HG03520 (cell line): ENCODE results near the gene HMCN2.
"Not testable (repeated sequence)": the region's sequence is repeated elsewhere in the genome, so short reads cannot be mapped to it uniquely, and the experiment has no call there.

Source experiments
- ATAC-seq: cut with Tn5 transposase; IDR thresholded peaks from one replicate; pipeline ENCODE4 v1.9.1; 2021; ENCODE audit warnings: mild to moderate bottlenecking, moderate library complexity; ENCODE audit not compliant: unreplicated experiment

HMCN2 gene

GRCh38 chr9:130237763-130238524 lies 27.6 kb upstream of the HMCN2 start:
- ATAC-seq, result no peak

DNA sequence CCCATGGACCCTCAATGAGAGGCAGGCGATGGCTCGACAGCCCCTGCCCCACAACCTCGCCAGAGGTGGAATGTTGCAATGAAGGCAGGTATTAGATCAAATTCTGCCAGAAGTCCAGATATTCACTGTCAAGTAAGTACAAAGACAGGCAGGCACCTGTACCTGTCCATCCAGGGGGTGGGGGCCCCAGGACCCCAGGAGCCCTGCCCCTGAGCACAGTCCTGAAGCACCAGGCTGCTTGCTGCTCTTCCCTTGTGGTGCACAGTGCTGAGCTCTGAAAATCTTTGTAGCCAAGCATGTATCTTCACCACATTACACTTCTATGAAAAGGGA lies 26.2 kb upstream of the HMCN2 start:
- no peak for ATAC-seq

- ATAC-seq, result peak; percentile 42
Observed at GRCh38 chr9:130239741-130240241, 25.8 kb upstream of the HMCN2 start.

DNA sequence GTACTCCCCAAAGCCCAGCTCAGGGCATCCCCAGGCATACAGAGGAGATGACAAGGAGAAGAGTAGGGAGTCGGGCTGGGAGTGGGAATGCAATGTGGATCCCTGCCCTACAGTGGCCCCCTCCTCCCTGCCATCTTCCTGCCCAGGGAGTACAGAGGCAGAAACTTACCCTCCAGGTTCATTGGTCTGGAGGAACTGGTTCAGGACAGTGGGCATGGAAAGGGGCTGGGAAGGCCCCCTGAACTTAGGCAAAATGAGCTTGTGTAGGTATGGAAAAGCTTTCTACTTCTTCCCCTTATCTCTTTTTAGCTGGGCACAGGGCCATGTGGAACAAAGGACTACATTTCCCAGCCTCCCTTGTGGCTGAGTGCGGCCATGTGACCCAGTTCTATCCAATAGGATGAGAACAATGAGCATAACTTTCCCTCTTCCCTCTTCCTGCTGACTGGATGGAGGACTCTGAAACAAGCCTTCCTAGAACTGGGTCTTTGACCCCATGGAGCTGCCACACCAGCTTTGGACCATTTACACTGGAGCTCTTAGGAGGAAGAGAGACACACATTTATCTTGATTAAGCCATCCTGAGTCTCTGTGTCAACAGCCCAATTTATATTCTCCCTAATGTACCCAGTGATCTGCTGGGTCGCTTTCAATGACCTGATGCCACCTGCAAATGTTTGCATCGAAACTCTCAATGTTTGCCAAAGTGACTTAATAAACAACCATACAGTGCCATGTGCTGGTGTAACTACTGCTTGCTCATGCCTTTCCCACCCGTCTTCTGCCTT lies 25.0 kb upstream of the HMCN2 start:
- ATAC-seq, result no peak

DNA sequence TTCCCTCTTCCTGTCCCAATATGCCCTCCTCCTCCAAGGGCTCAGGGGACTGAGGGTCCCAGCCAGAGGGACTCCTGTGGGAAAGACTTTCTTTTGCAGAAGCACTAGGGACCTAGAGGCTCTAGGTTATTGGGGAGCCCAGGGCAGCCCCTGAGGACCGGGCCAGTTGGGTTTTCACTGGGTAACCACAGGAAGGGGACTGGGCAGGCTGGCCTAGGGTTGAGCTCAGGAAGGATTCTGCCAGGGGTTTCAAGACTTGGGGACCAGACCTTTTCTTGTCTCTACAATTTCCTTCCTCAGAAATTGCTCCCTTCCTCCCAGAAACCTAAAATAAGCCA lies 24.4 kb upstream of the HMCN2 start:
- ATAC-seq, result no peak

- ATAC-seq, result no peak
Observed at GRCh38 chr9:130242270-130243014, 23.1 kb upstream of the HMCN2 start.

GRCh38 chr9:130243015-130243881 lies 22.3 kb upstream of the HMCN2 start:
- ATAC-seq, result no peak

GRCh38 chr9:130243882-130244170 lies 21.7 kb upstream of the HMCN2 start:
- ATAC-seq, result no peak

GRCh38 chr9:130244548-130245165 lies 20.9 kb upstream of the HMCN2 start:
- no peak for ATAC-seq

GRCh38 chr9:130245474-130245873 lies 20.1 kb upstream of the HMCN2 start:
- no peak for ATAC-seq

DNA sequence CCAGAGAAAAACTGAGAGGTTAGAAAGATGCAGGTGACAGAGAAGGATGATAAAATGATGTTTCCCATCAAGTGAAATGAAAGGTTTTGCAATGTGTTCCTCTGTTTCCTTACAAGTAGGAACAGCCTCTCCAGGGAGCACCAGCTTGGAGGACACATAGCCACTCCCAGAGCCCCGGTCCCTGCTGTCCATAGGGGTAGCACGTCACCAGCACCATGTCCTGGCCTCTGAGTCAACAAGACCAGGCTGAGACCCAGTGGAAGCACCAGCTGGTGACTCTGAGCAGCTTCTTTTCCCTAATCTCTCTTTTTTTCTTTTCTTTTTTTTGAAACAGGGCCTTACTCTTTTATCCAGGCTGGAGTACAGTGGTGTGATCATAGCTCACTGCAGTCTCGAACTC lies 19.4 kb upstream of the HMCN2 start:
- no peak for ATAC-seq

DNA sequence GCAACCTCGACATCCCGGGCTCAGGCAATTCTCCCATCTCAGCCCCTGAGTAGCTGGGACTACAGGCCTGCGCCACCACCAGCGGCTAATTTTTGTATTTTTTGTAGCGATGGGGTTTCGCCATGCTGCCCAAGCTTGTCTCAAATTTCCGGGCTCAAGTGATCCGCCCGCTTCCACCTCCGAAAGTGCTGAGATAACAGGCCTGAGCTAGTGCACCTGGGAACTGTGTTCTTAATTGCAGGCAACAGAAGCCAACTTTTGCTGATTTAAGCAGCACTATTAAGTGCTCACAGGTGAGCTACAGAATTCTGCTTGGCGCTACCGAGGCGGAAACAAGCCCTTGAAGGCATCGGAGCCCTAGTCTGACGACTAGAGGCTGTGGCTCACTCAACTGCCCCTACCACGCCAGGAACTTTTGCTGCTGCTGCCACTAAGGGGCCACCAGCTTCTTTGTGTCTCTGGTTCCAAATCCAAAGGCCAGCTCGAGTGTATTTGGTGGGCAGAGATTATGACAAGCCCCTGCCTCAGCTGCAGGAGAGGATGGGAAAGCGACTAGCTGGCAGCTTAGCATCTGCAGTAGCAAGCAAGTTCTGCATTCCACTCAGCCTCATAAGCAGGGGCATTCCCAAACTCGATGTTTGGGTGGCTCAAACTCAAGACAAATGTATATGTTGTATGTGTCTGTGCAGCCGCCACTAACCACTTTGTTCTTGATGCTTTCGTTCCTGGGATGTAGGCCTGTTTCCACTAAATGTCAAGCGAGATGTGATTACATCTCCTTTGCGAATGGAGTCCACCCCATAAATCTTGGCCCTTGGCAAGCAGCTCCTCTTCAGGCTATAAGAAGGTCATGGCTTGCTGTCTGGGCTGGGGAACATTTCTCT lies 10.6 kb upstream of the HMCN2 start:
- no peak for ATAC-seq

- no peak for ATAC-seq
Observed at GRCh38 chr9:130255631-130256134, 9.9 kb upstream of the HMCN2 start.

DNA sequence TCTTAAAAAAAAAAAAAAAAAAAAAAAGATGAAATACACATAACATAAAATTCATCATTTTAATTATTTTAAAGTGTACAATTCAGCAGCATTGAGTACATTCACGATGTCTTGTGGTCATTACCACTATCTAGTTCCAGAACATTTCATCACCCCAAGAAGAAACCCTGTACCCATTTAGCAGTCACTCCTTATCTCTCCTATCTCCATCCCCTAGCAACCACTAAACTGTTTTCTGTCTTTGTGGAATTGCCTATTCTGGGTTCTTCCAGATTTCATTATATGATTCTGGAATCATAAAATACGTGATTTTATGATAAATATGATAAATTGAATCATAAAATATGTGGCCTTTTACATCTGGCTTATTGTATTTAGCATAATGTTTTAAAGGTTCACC lies 8.9 kb upstream of the HMCN2 start:
- no peak for ATAC-seq

- ATAC-seq, result not testable (repeated sequence)
Observed at GRCh38 chr9:130258137-130258536, 7.4 kb upstream of the HMCN2 start.

- no peak for ATAC-seq
Observed at GRCh38 chr9:130259044-130259443, 6.5 kb upstream of the HMCN2 start.

DNA sequence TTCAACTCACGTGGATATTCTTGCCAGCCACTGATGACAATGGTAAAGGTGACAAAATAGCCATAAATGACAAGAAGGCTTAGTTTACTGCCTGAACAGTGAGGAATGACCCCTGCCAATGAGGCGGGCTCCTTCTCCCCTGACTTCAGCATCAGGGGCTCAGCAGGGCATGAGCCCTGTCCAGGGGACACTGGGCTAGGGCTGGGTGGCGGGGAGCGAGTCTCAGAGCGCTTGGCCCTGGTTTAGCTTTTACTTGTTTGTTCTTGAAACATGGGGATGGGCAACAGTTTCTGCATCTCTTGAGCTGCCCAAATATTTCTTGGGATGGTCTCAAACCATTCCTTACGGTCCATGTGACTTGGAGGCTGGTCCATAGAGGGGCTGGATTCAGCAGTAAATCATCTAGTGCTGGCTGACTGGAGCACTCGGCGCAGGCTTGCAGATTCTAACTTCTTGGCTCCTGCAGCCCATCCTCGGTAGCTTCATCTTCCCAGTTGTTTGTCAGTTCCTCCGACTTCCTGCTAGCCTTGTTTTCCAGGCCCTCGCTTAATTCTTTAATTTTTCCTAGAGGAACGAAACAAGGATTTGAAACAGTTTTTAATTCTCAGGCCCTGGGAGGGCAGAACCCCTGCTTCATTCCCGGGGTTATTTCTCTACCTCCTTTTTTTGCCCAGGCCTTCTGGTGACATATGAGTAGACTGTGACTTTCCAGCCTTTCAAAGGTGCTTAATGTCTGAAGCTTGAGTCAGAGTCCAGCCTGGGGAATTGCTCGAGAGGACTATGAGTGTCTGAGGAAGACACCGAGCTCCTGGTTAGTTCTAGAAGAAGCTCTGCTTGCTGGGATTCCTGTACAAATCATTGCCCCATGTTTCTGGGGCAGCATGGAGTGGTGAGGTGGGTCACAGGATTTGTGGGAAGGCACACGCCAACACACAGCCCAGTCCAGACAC lies 4.5 kb upstream of the HMCN2 start:
- no peak for ATAC-seq

DNA sequence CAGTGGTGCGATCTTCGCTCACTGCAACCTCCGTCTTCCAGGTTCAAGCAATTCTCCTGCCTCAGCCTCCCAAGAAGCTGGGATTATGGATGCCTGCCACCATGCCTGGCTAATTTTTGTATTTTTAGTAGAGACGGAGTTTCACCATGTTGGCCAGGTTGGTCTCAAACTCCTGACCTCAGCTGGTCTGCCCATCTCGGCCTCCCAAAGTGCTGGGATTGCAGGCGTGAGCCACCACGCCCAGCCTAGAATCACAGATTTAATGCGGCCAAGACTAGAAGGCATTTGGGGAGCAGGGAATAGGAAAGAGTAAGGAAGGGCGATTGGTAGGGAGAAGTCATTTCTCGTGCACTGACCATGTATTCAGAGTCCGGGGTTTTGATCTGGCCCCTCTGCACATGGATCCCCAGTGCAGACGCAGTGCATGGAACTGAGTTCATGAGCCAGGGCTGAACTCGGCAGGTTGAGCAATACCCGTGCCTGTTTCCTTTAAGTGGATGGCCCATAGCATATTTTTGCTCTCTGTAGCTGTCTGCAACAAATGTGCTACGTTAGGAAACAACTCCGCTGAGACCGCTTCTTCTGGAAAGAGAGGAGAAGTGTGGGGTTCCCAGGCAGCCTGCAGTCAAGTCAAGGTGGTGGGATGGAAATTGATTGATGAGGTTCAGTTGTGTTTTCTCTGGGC lies 3.4 kb upstream of the HMCN2 start:
- no peak for ATAC-seq
